ENCODE data around the gene SASS6. TPM values are rescaled to one million over a fixed set of nuclear protein-coding genes. Genes with fewer than 3 reads are reported as not detected.
A peak's percentile ranks its signal among the peaks of the same experiment; 100 is the strongest.

Gene SASS6
- polyA plus RNA-seq, 1 of the 3 experiments (the other 2 are of a cell fraction) = 0.48 TPM

GRCh38 chr1:100034470-100034869 is 98.3 kb downstream of the SASS6 start (continued):
- no peak for TF ChIP-seq PBX3 (IDR thresholded peaks at IDR 0.05)
- no peak for TF ChIP-seq EZH2phosphoT487 (IDR thresholded peaks at IDR 0.05; ENCODE audit: borderline replicate concordance, low read depth)
- TF ChIP-seq RAD21 (IDR thresholded peaks at IDR 0.05; ENCODE audit: low read length) = peak; percentile 80
- TF ChIP-seq NFIC (IDR thresholded peaks at IDR 0.05; ENCODE audit: borderline replicate concordance) = no peak
- no peak for TF ChIP-seq GATA2 (CRISPR knock-in tag; IDR thresholded peaks at IDR 0.05)
- no peak for TF ChIP-seq REST (IDR thresholded peaks at IDR 0.05; ENCODE audit: low read depth, low read length)
- no peak for TF ChIP-seq FOXM1 (IDR thresholded peaks at IDR 0.05; ENCODE audit: low read depth)
- TF ChIP-seq RFX5 (IDR thresholded peaks at IDR 0.05; ENCODE audit: low read length) = no peak
- TF ChIP-seq SMC3 (IDR thresholded peaks at IDR 0.05; ENCODE audit: low read depth, low read length) = peak; percentile 61

Small RNA genes within 50 kb of the gene (small RNA-seq; reads per million reads assigned to genes)
- gene AC093019.1 = 0 reads per million in 7 experiments

Other genes starting within 250 kb of the SASS6 start
- gene SLC35A3, start 162.9 kb downstream of the SASS6 start, polyA plus RNA-seq (2012; rRNA removed) = 5.7 and 7.4 TPM in 2 replicates
- 7.6 and 12.6 TPM in 2 replicates for gene TRMT13, start 233 bp upstream of the SASS6 start, polyA plus RNA-seq (2012; rRNA removed)
- gene LRRC39, start 45.3 kb upstream of the SASS6 start, polyA plus RNA-seq (2012; rRNA removed) = 1.6 and 3.0 TPM in 2 replicates
- 2.0 and 3.6 TPM in 2 replicates for gene DBT, start 116.9 kb upstream of the SASS6 start, polyA plus RNA-seq (2012; rRNA removed)
- gene RTCA, start 133.3 kb upstream of the SASS6 start, polyA plus RNA-seq (2012; rRNA removed) = 17.3 and 24.3 TPM in 2 replicates
- 2.2 and 2.8 TPM in 2 replicates for gene CDC14A, start 219.6 kb upstream of the SASS6 start, polyA plus RNA-seq (2012; rRNA removed)